ENCODE data around the gene GPR153. TPM values are rescaled to one million over a fixed set of nuclear protein-coding genes. Genes with fewer than 3 reads are reported as not detected.

Gene GPR153
- total and polyA plus RNA-seq, 2 donors from 2014 or later: 1.1 to 8.6 TPM

GRCh38 chr1:6244401-6245049 is 16.4 kb downstream of the GPR153 start:
- no peak overlapping the region for H3K4me3 ChIP-seq (ENCODE audit: low read length in 3 of 3)
- H3K27ac ChIP-seq (ENCODE audit: low read depth in 2 of 2, low read length in 2 of 2): no peak overlapping the region
- intact Hi-C loops (cut with DNase I): loop anchor here (10.0 kb wide), 1 partner anchor 190 kb away; no protein-coding TSS in a partner anchor
- H3K4me1 ChIP-seq (ENCODE audit: control insufficient read depth in 2 of 3, insufficient read depth in 2 of 3, low read depth in 1 of 3, low read length in 3 of 3): peaks cover 0 to 4% (median 0%) of the 10 kb centered on the region in 3 donors
- DNase-seq: peak in 2 of 5 donors; percentile 70
- no peak overlapping the region for H3K9ac ChIP-seq (ENCODE audit: low read length in 3 of 3)
- no peak for TF ChIP-seq CTCF (IDR thresholded peaks at IDR 0.05; ENCODE audit: borderline replicate concordance, extremely low read depth, insufficient read depth)
- H3K27me3 ChIP-seq (ENCODE audit: control insufficient read depth, insufficient read depth, low read length): peaks cover 31% of the 10 kb centered on the region
- no peaks in the 10 kb centered on the region for H3K36me3 ChIP-seq (ENCODE audit: control insufficient read depth in 2 of 3, insufficient read depth in 3 of 3, low read length in 3 of 3)
- FAIRE-seq: no peak
- H3K9me3 ChIP-seq (ENCODE audit: control insufficient read depth in 2 of 3, insufficient read depth in 1 of 3, low read length in 3 of 3): no peaks in the 10 kb centered on the region

GRCh38 chr1:6243993-6244392 is 16.9 kb downstream of the GPR153 start, which contains the start of gene HES3:
Gene HES3, plus strand, starts transcription at chr1:6244179. Its CDS starts 187 bp downstream, at chr1:6244366.
- FAIRE-seq (no peak), DNase-seq (peak in 2 of 5 donors; percentile 49 to 66)
- Histone ChIP-seq H3K9ac (ENCODE audit: low read length in 3 of 3) (no peak within 1 kb of the TSS), H3K9me3 (ENCODE audit: control insufficient read depth in 2 of 3, insufficient read depth in 1 of 3, low read length in 3 of 3) (no peaks in the 10 kb centered on the region), H3K27ac (ENCODE audit: low read depth in 2 of 2, low read length in 2 of 2) (no peak within 1 kb of the TSS), H3K36me3 (ENCODE audit: control insufficient read depth in 2 of 3, insufficient read depth in 3 of 3, low read length in 3 of 3) (no peaks in the 10 kb centered on the region), H3K4me3 (ENCODE audit: low read length in 3 of 3) (no peak within 1 kb of the TSS), H3K4me1 (ENCODE audit: control insufficient read depth in 2 of 3, insufficient read depth in 2 of 3, low read depth in 1 of 3, low read length in 3 of 3) (peaks cover 0 to 4% (median 0%) of the 10 kb centered on the region in 3 donors), H3K27me3 (ENCODE audit: control insufficient read depth, insufficient read depth, low read length) (peaks cover 36% of the 10 kb centered on the region)
- no peak for TF ChIP-seq CTCF (IDR thresholded peaks at IDR 0.05; ENCODE audit: borderline replicate concordance, extremely low read depth, insufficient read depth)
- intact Hi-C loops (cut with DNase I): loop anchor here (10.0 kb wide), 1 partner anchor 189 kb away; no protein-coding TSS in a partner anchor

GRCh38 chr1:6243053-6243834 is 17.7 kb downstream of the GPR153 start:
- Histone ChIP-seq H3K9me3 (ENCODE audit: control insufficient read depth in 2 of 3, insufficient read depth in 1 of 3, low read length in 3 of 3) (no peaks in the 10 kb centered on the region), H3K27me3 (ENCODE audit: control insufficient read depth, insufficient read depth, low read length) (peaks cover 41% of the 10 kb centered on the region), H3K9ac (ENCODE audit: low read length in 3 of 3) (no peak overlapping the region), H3K36me3 (ENCODE audit: control insufficient read depth in 2 of 3, insufficient read depth in 3 of 3, low read length in 3 of 3) (no peaks in the 10 kb centered on the region), H3K4me3 (ENCODE audit: low read length in 3 of 3) (no peak overlapping the region), H3K4me1 (ENCODE audit: control insufficient read depth in 2 of 3, insufficient read depth in 2 of 3, low read depth in 1 of 3, low read length in 3 of 3) (peaks cover 0 to 2% (median 0%) of the 10 kb centered on the region in 3 donors), H3K27ac (ENCODE audit: low read depth in 2 of 2, low read length in 2 of 2) (no peak overlapping the region)
- FAIRE-seq (no peak), DNase-seq (peak in 2 of 5 donors; percentile 40 to 72)
- intact Hi-C loops (cut with DNase I): loop anchor here (10.0 kb wide), 1 partner anchor 188 kb away; no protein-coding TSS in a partner anchor
- no peak for TF ChIP-seq CTCF (IDR thresholded peaks at IDR 0.05; ENCODE audit: borderline replicate concordance, extremely low read depth, insufficient read depth)
